Upper lobe of left lung (tissue), 4 donors: ENCODE measurements around the gene ZBTB48.

ENCODE experiments used
- POLR2A ChIP-seq, 4 donors: fragments of 450-650 bp; IDR thresholded peaks; one replicate each; pipeline ENCODE4 v1.5.1; 2016 to 2017; ENCODE audit warnings: antibody characterized with exemption in 4 of 4, mild to moderate bottlenecking in 2 of 4
- TF ChIP-seq, protein P1 (sequence below), 6 experiments: fragments of 450-650 bp in 4 of 6; fragments of 200-600 bp in 2 of 6; sonication (generic) in 2 of 6; IDR thresholded peaks; one replicate each; pipeline ENCODE4 v1.5.1; 2016 to 2019; ENCODE audit warnings: antibody characterized with exemption in 6 of 6

DNA sequence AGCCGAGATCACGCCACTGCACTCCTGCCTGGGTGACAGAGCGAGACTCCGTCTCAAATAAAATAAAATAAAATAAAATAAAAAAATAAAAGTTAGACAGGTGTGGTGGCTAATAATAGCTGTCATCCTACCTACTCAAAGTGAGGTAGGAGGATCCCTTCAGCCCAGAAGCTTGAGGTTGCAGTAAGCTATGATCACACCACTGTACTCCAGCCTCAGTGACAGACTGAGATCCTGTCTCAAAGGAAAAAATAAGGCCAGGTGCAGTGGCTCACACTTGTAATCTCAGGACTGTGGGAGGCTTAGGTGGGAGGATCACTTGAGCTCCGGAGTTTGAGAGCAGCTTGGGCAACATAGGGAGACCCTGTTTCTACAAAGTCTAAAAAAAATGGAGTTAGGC lies 43.5 kb upstream of the ZBTB48 start:
- TF ChIP-seq, protein P1, sequence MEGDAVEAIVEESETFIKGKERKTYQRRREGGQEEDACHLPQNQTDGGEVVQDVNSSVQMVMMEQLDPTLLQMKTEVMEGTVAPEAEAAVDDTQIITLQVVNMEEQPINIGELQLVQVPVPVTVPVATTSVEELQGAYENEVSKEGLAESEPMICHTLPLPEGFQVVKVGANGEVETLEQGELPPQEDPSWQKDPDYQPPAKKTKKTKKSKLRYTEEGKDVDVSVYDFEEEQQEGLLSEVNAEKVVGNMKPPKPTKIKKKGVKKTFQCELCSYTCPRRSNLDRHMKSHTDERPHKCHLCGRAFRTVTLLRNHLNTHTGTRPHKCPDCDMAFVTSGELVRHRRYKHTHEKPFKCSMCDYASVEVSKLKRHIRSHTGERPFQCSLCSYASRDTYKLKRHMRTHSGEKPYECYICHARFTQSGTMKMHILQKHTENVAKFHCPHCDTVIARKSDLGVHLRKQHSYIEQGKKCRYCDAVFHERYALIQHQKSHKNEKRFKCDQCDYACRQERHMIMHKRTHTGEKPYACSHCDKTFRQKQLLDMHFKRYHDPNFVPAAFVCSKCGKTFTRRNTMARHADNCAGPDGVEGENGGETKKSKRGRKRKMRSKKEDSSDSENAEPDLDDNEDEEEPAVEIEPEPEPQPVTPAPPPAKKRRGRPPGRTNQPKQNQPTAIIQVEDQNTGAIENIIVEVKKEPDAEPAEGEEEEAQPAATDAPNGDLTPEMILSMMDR (IDR thresholded peaks at IDR 0.05), result no peak
- TF ChIP-seq POLR2A (IDR thresholded peaks at IDR 0.05), result no peak
